Panc1 (cell line): ENCODE results near the gene RASA4B.
"Not testable (repeated sequence)": the region's sequence is repeated elsewhere in the genome, so short reads cannot be mapped to it uniquely, and the experiment has no call there.

Experiments used
- POLR2AphosphoS5 ChIP-seq: IDR thresholded peaks from 2 replicates; pipeline ENCODE4 v1.6.1; 2012; ENCODE audit warnings: mild to moderate bottlenecking, low read depth, low read length, moderate library complexity
- TF ChIP-seq, protein P1 (sequence below): fragments of 450-650 bp; IDR thresholded peaks from 2 replicates; pipeline ENCODE4 v1.5.1; 2017; ENCODE audit warnings: mild to moderate bottlenecking
- TF ChIP-seq, protein P2 (sequence below), 2 experiments: IDR thresholded peaks; 2 replicates each; pipeline ENCODE4 v1.6.1; 2011 to 2012; ENCODE audit warnings: low read depth in 2 of 2, control low read depth in 1 of 2, low read length in 1 of 2, mild to moderate bottlenecking in 1 of 2, moderate library complexity in 1 of 2; ENCODE audit not compliant: insufficient read depth in 1 of 2

DNA sequence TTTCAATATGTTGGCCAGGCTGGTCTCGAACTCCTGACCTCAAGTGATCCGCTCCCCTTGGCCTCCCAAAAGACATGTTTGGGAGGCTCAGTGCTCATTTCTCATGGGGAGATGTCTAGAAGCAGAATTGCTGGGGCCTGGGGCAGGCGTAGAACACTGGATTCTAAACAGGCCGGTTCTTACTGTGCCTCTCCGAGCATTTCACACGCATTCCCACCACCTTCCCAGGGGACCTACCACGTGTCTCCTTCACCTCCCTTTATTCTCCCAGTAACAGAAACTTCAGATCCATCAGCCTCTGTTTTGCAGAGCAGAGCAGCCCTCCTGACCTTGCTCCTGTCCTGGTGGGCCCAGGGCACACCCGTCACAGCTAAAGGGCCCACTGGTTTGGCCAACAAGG is 9.6 kb upstream of the RASA4B start:
- TF ChIP-seq, protein P1, sequence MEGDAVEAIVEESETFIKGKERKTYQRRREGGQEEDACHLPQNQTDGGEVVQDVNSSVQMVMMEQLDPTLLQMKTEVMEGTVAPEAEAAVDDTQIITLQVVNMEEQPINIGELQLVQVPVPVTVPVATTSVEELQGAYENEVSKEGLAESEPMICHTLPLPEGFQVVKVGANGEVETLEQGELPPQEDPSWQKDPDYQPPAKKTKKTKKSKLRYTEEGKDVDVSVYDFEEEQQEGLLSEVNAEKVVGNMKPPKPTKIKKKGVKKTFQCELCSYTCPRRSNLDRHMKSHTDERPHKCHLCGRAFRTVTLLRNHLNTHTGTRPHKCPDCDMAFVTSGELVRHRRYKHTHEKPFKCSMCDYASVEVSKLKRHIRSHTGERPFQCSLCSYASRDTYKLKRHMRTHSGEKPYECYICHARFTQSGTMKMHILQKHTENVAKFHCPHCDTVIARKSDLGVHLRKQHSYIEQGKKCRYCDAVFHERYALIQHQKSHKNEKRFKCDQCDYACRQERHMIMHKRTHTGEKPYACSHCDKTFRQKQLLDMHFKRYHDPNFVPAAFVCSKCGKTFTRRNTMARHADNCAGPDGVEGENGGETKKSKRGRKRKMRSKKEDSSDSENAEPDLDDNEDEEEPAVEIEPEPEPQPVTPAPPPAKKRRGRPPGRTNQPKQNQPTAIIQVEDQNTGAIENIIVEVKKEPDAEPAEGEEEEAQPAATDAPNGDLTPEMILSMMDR: not testable (repeated sequence)
- TF ChIP-seq, protein P2, sequence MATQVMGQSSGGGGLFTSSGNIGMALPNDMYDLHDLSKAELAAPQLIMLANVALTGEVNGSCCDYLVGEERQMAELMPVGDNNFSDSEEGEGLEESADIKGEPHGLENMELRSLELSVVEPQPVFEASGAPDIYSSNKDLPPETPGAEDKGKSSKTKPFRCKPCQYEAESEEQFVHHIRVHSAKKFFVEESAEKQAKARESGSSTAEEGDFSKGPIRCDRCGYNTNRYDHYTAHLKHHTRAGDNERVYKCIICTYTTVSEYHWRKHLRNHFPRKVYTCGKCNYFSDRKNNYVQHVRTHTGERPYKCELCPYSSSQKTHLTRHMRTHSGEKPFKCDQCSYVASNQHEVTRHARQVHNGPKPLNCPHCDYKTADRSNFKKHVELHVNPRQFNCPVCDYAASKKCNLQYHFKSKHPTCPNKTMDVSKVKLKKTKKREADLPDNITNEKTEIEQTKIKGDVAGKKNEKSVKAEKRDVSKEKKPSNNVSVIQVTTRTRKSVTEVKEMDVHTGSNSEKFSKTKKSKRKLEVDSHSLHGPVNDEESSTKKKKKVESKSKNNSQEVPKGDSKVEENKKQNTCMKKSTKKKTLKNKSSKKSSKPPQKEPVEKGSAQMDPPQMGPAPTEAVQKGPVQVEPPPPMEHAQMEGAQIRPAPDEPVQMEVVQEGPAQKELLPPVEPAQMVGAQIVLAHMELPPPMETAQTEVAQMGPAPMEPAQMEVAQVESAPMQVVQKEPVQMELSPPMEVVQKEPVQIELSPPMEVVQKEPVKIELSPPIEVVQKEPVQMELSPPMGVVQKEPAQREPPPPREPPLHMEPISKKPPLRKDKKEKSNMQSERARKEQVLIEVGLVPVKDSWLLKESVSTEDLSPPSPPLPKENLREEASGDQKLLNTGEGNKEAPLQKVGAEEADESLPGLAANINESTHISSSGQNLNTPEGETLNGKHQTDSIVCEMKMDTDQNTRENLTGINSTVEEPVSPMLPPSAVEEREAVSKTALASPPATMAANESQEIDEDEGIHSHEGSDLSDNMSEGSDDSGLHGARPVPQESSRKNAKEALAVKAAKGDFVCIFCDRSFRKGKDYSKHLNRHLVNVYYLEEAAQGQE (IDR thresholded peaks at IDR 0.05; ENCODE audit: insufficient read depth in 1 of 2, low read depth in 2 of 2, low read length in 1 of 2): not testable (repeated sequence)
- TF ChIP-seq POLR2AphosphoS5: not testable (repeated sequence)
